CD4-positive, alpha-beta T cell (primary cell): ENCODE data around the gene CRACR2A. TPM values are rescaled to one million over a fixed set of nuclear protein-coding genes. Genes with fewer than 3 reads are reported as not detected.

Experiments
- ATAC-seq: fragments of 200-7000 bp; cut with Tn5 transposase; one replicate; pipeline ENCODE4 v1.10.0; 2022; ENCODE audit warnings: mild to moderate bottlenecking; ENCODE audit not compliant: poor library complexity
- CTCF ChIA-PET: fragments of 350-600 bp; sonication (Branson Sonifier 250); formaldehyde crosslinking; loops from one replicate; lab custom pipeline; 2021; ENCODE audit warnings: antibody characterized with exemption, inconsistent platforms; lab: Charles Lee
- POLR2A ChIA-PET: fragments of 350-600 bp; sonication (Branson Sonifier 250); formaldehyde crosslinking; loops from one replicate; lab custom pipeline; 2021; ENCODE audit warnings: antibody characterized with exemption, inconsistent platforms; lab: Charles Lee
- DNase-seq, 14 experiments: peaks; one replicate each; pipeline ENCODE4 v3.0.0-alpha.2; 2013 to 2020; ENCODE audit warnings: mixed read lengths in 2 of 14
- H3K27ac ChIP-seq, 2 donors: one replicate each; pipeline versions ENCODE4 v1.5.1 to v1.7.0; 2013; ENCODE audit warnings: low read length in 2 of 2, low read depth in 1 of 2, mild to moderate bottlenecking in 1 of 2
- H3K27me3 ChIP-seq, 2 experiments: 1 replicate in 1 of 2; 2 replicates in 1 of 2; pipeline versions ENCODE4 v1.6.1 to v1.7.0; 2013; ENCODE audit warnings: low read length in 2 of 2, control low read depth in 1 of 2, mild to moderate bottlenecking in 1 of 2, moderate library complexity in 1 of 2; ENCODE audit not compliant: insufficient read depth in 2 of 2, control insufficient read depth in 1 of 2
- H3K36me3 ChIP-seq: one replicate; pipeline ENCODE4 v1.6.1; 2013; ENCODE audit warnings: low read length, control low read depth; ENCODE audit not compliant: insufficient read depth
- H3K4me1 ChIP-seq: one replicate; pipeline ENCODE4 v1.6.1; 2013; ENCODE audit warnings: low read length, control low read depth; ENCODE audit not compliant: insufficient read depth
- H3K4me3 ChIP-seq: one replicate; pipeline ENCODE4 v1.5.1; 2013; ENCODE audit warnings: mild to moderate bottlenecking, low read length, moderate library complexity
- H3K9me3 ChIP-seq, 2 experiments: 1 replicate in 1 of 2; 2 replicates in 1 of 2; pipeline versions ENCODE4 v1.6.1 to v1.7.0; 2013; ENCODE audit warnings: low read length in 2 of 2, mild to moderate bottlenecking in 2 of 2, control low read depth in 1 of 2, moderate library complexity in 1 of 2; ENCODE audit not compliant: control insufficient read depth in 1 of 2, insufficient read depth in 1 of 2
- H3K27ac Mint-ChIP-seq: one replicate; pipeline ENCODE4 v1.8.0; 2020; ENCODE audit warnings: mixed read lengths
- H3K27me3 Mint-ChIP-seq: one replicate; pipeline ENCODE4 v1.8.0; 2021; ENCODE audit warnings: mixed read lengths
- H3K36me3 Mint-ChIP-seq: one replicate; pipeline ENCODE4 v1.8.0; 2021; ENCODE audit warnings: low read depth, mixed read lengths
- H3K4me1 Mint-ChIP-seq: one replicate; pipeline ENCODE4 v1.8.0; 2021; ENCODE audit warnings: low read depth, mixed read lengths
- H3K4me3 Mint-ChIP-seq: one replicate; pipeline ENCODE4 v1.8.0; 2020; ENCODE audit warnings: mild to moderate bottlenecking, mixed read lengths
- H3K9me3 Mint-ChIP-seq: one replicate; pipeline ENCODE4 v1.8.0; 2020; ENCODE audit warnings: mixed read lengths
- CTCF ChIP-seq: fragments of 200-600 bp; IDR thresholded peaks from one replicate; pipeline ENCODE4 v1.8.0; 2022; ENCODE audit warnings: antibody characterized with exemption, mild to moderate bottlenecking
- intact Hi-C, 2 experiments: fragments of 100-400 bp; cut with DNase I in 1 of 2; cut with micrococcal nuclease in 1 of 2; formaldehyde crosslinking; loops; one replicate each; pipeline versions ENCODE4 v1.15.1 to v1.9.0; 2023 to 2025; cut with DNase I, micrococcal nuclease
- total RNA-seq, 174 experiments: library from RNA in 2 of 174; stranded (reverse) in 2 of 174; gene quantifications; one replicate each; pipeline ENCODE4 v1.2.3 and lab custom pipeline; 2021 to 2026

Gene CRACR2A
- total RNA-seq, 2 experiments from 2014 or later = 23.5 to 27.5 TPM

GRCh38 chr12:3715999-3716398 lies 36.9 kb downstream of the CRACR2A start:
- ChIA-PET POLR2A (no interaction called here), CTCF (no interaction called here)
- peaks cover 78% of the 10 kb centered on the region for H3K36me3 Mint-ChIP-seq
- no peak overlapping the region for H3K27ac Mint-ChIP-seq
- intact Hi-C loops = loop anchor here in 1 of 2 experiments (5.0 kb wide), 1 partner anchor 36 kb away; the partner anchor contains the start of gene CRACR2A
- DNase-seq (no peak), ATAC-seq (no peak)
- Histone ChIP-seq H3K9me3 (no peaks in the 10 kb centered on the region), H3K27me3 (no peaks in the 10 kb centered on the region), H3K27ac (no peak overlapping the region), H3K4me1 (no peaks in the 10 kb centered on the region), H3K4me3 (no peak overlapping the region), H3K36me3 (peaks cover 25% of the 10 kb centered on the region)
- no peak for TF ChIP-seq CTCF
- no peaks in the 10 kb centered on the region for H3K9me3 Mint-ChIP-seq
- H3K4me1 Mint-ChIP-seq = peaks cover 33% of the 10 kb centered on the region
- H3K4me3 Mint-ChIP-seq = no peak overlapping the region
- H3K27me3 Mint-ChIP-seq = no peaks in the 10 kb centered on the region

- no peaks in the 10 kb centered on the region for H3K9me3 ChIP-seq
- no peak for ATAC-seq
- peaks cover 74% of the 10 kb centered on the region for H3K36me3 Mint-ChIP-seq
- no peaks in the 10 kb centered on the region for H3K27me3 Mint-ChIP-seq
- no peak overlapping the region for H3K27ac Mint-ChIP-seq
- no peak for DNase-seq
- CTCF ChIA-PET = interaction anchor here (0.6 to 2.1 kb wide), 2 partner anchors 39 to 256 kb away, joined by 3 to 6 read pairs; partner anchors contain the start of gene CRACR2A
- no peak overlapping the region for H3K4me3 Mint-ChIP-seq
- no peak overlapping the region for H3K4me3 ChIP-seq
- POLR2A ChIA-PET = no interaction called here
- no peaks in the 10 kb centered on the region for H3K9me3 Mint-ChIP-seq
- H3K4me1 ChIP-seq = no peaks in the 10 kb centered on the region
- TF ChIP-seq CTCF = no peak
- H3K36me3 ChIP-seq = peaks cover 25% of the 10 kb centered on the region
- no peak overlapping the region for H3K27ac ChIP-seq
- intact Hi-C loops = no loop called here
- peaks cover 28% of the 10 kb centered on the region for H3K4me1 Mint-ChIP-seq
- H3K27me3 ChIP-seq = no peaks in the 10 kb centered on the region
Observed at GRCh38 chr12:3713947-3714346, 39.0 kb downstream of the CRACR2A start.

GRCh38 chr12:3713483-3713882 lies 39.4 kb downstream of the CRACR2A start:
- H3K4me1 Mint-ChIP-seq = peaks cover 25% of the 10 kb centered on the region
- ATAC-seq (no peak), DNase-seq (no peak)
- Histone ChIP-seq H3K4me3 (no peak overlapping the region), H3K36me3 (peaks cover 25% of the 10 kb centered on the region), H3K27ac (no peak overlapping the region), H3K27me3 (no peaks in the 10 kb centered on the region), H3K9me3 (no peaks in the 10 kb centered on the region), H3K4me1 (no peaks in the 10 kb centered on the region)
- ChIA-PET CTCF (interaction anchor here (2.1 kb wide), 1 partner anchor 39 kb away, joined by 6 read pairs; the partner anchor contains the start of gene CRACR2A), POLR2A (no interaction called here)
- no peak overlapping the region for H3K4me3 Mint-ChIP-seq
- no peaks in the 10 kb centered on the region for H3K9me3 Mint-ChIP-seq
- no peak overlapping the region for H3K27ac Mint-ChIP-seq
- H3K27me3 Mint-ChIP-seq = no peaks in the 10 kb centered on the region
- TF ChIP-seq CTCF = no peak
- intact Hi-C loops = no loop called here
- H3K36me3 Mint-ChIP-seq = peaks cover 74% of the 10 kb centered on the region
